H9 (cell line): ENCODE data around the gene OR10A3. TPM values are rescaled to one million over a fixed set of nuclear protein-coding genes. Genes with fewer than 3 reads are reported as not detected.

Experiments used
- DNase-seq: peaks from one replicate; pipeline ENCODE4 v3.0.0-alpha.2; 2017
- H2AFZ ChIP-seq: one replicate; pipeline ENCODE4 v1.6.1; 2013; ENCODE audit warnings: mild to moderate bottlenecking, low read length, control low read depth, moderate library complexity
- H2AK5ac ChIP-seq: 2 replicates; pipeline ENCODE4 v1.6.1; 2013; ENCODE audit warnings: low read length, control low read depth, mixed read lengths; ENCODE audit not compliant: insufficient read length
- H2BK120ac ChIP-seq: one replicate; pipeline ENCODE4 v1.6.1; 2013; ENCODE audit warnings: low read depth, mild to moderate bottlenecking, low read length, control low read depth, inconsistent platforms; ENCODE audit not compliant: poor library complexity, severe bottlenecking
- H2BK12ac ChIP-seq: 2 replicates; pipeline ENCODE4 v1.6.1; 2013; ENCODE audit warnings: low read length, control low read depth, mixed read lengths, low read depth; ENCODE audit not compliant: insufficient read length
- H2BK15ac ChIP-seq: 2 replicates; pipeline ENCODE4 v1.6.1; 2013; ENCODE audit warnings: low read depth, low read length, control low read depth
- H2BK20ac ChIP-seq: one replicate; pipeline ENCODE4 v1.6.1; 2013; ENCODE audit warnings: low read depth, mild to moderate bottlenecking, low read length, control low read depth, inconsistent platforms; ENCODE audit not compliant: poor library complexity, severe bottlenecking
- H2BK5ac ChIP-seq: 2 replicates; pipeline ENCODE4 v1.6.1; 2013; ENCODE audit warnings: low read length, control low read depth, mixed read lengths; ENCODE audit not compliant: insufficient read length
- H3K14ac ChIP-seq: 2 replicates; pipeline ENCODE4 v1.6.1; 2013; ENCODE audit warnings: low read length, control low read depth; ENCODE audit not compliant: insufficient read depth
- H3K18ac ChIP-seq: 2 replicates; pipeline ENCODE4 v1.6.1; 2013; ENCODE audit warnings: low read depth, mild to moderate bottlenecking, mixed read lengths, low read length, control low read depth; ENCODE audit not compliant: insufficient read length
- H3K23ac ChIP-seq: 2 replicates; pipeline ENCODE4 v1.6.1; 2013; ENCODE audit warnings: low read length, control low read depth, mixed read lengths, low read depth; ENCODE audit not compliant: insufficient read length
- H3K23me2 ChIP-seq: 2 replicates; pipeline ENCODE4 v1.6.1; 2013; ENCODE audit warnings: low read depth, mild to moderate bottlenecking, mixed read lengths, low read length, control low read depth; ENCODE audit not compliant: insufficient read length, poor library complexity, severe bottlenecking
- H3K27ac ChIP-seq: 2 replicates; pipeline ENCODE4 v1.5.1; 2013; ENCODE audit warnings: low read length, control low read depth, mixed read lengths, low read depth; ENCODE audit not compliant: insufficient read length
- H3K27me3 ChIP-seq: 2 replicates; pipeline ENCODE4 v1.6.1; 2013; ENCODE audit warnings: low read length, control low read depth, inconsistent platforms; ENCODE audit not compliant: insufficient read depth
- H3K4ac ChIP-seq: 2 replicates; pipeline ENCODE4 v1.6.1; 2013; ENCODE audit warnings: low read depth, mild to moderate bottlenecking, control low read depth, inconsistent platforms, low read length, moderate library complexity
- H3K4me1 ChIP-seq: 2 replicates; pipeline ENCODE4 v1.6.1; 2013; ENCODE audit warnings: low read length, control low read depth, inconsistent platforms; ENCODE audit not compliant: insufficient read depth
- H3K4me2 ChIP-seq: 2 replicates; pipeline ENCODE4 v1.6.1; 2013; ENCODE audit warnings: low read length, control low read depth, mixed read lengths; ENCODE audit not compliant: insufficient read length, insufficient read depth
- H3K56ac ChIP-seq: 2 replicates; pipeline ENCODE4 v1.6.1; 2013; ENCODE audit warnings: low read depth, mild to moderate bottlenecking, mixed read lengths, low read length, control low read depth; ENCODE audit not compliant: insufficient read length
- H3K79me1 ChIP-seq: 2 replicates; pipeline ENCODE4 v1.6.1; 2013; ENCODE audit warnings: low read depth, mild to moderate bottlenecking, moderate library complexity, low read length, control low read depth, inconsistent platforms; ENCODE audit not compliant: insufficient read depth, poor library complexity, severe bottlenecking
- H3K79me2 ChIP-seq: 2 replicates; pipeline ENCODE4 v1.6.1; 2013; ENCODE audit warnings: low read length, control low read depth, inconsistent platforms; ENCODE audit not compliant: insufficient read depth
- H3K9ac ChIP-seq: 2 replicates; pipeline ENCODE4 v1.6.1; 2013; ENCODE audit warnings: low read length, control low read depth, mixed read lengths; ENCODE audit not compliant: insufficient read length; ENCODE audit errors: extremely low read depth
- H3K9me3 ChIP-seq: one replicate; pipeline ENCODE4 v1.6.1; 2013; ENCODE audit warnings: low read depth, low read length, inconsistent platforms; ENCODE audit not compliant: control insufficient read depth
- H3T11ph ChIP-seq: one replicate; pipeline ENCODE4 v1.6.1; 2013; ENCODE audit warnings: mild to moderate bottlenecking, low read length, control low read depth, inconsistent platforms
- H4K20me1 ChIP-seq: one replicate; pipeline ENCODE4 v1.6.1; 2013; ENCODE audit not compliant: control insufficient read depth, insufficient read length, insufficient read depth
- H4K5ac ChIP-seq: 2 replicates; pipeline ENCODE4 v1.6.1; 2013; ENCODE audit warnings: low read depth, mild to moderate bottlenecking, mixed read lengths, low read length, control low read depth; ENCODE audit not compliant: insufficient read length
- H4K8ac ChIP-seq: replicated peaks from 2 replicates; pipeline ENCODE4 v1.6.1; 2013; ENCODE audit warnings: low read length, control low read depth, mixed read lengths, low read depth; ENCODE audit not compliant: insufficient read length
- H4K91ac ChIP-seq: 2 replicates; pipeline ENCODE4 v1.6.1; 2013; ENCODE audit warnings: low read depth, mild to moderate bottlenecking, moderate library complexity, mixed read lengths, low read length, control low read depth; ENCODE audit not compliant: insufficient read length
- H3K27ac Mint-ChIP-seq, 3 experiments: 2 replicates in 2 of 3; 3 replicates in 1 of 3; pipeline ENCODE4 v1.8.0; 2020 to 2021; ENCODE audit warnings: mixed read lengths in 3 of 3, mild to moderate bottlenecking in 1 of 3, moderate library complexity in 1 of 3
- H3K27me3 Mint-ChIP-seq: 2 replicates; pipeline ENCODE4 v1.8.0; 2021; ENCODE audit warnings: low read depth, mild to moderate bottlenecking, moderate library complexity, mixed read lengths
- H3K36me3 Mint-ChIP-seq, 3 experiments: 2 replicates in 2 of 3; 3 replicates in 1 of 3; pipeline ENCODE4 v1.8.0; 2020 to 2021; ENCODE audit warnings: low read depth in 3 of 3, mixed read lengths in 3 of 3; ENCODE audit not compliant: insufficient read depth in 1 of 3
- H3K4me1 Mint-ChIP-seq, 2 experiments: 2 replicates each; pipeline ENCODE4 v1.8.0; 2020; ENCODE audit warnings: mixed read lengths in 2 of 2
- H3K4me3 Mint-ChIP-seq, 2 experiments: 2 replicates in 1 of 2; 3 replicates in 1 of 2; pipeline ENCODE4 v1.8.0; 2020 to 2021; ENCODE audit warnings: mild to moderate bottlenecking in 2 of 2, mixed read lengths in 2 of 2, moderate library complexity in 1 of 2
- H3K9me3 Mint-ChIP-seq, 2 experiments: 2 replicates in 1 of 2; 3 replicates in 1 of 2; pipeline ENCODE4 v1.8.0; 2020; ENCODE audit warnings: mild to moderate bottlenecking in 2 of 2, mixed read lengths in 2 of 2, moderate library complexity in 1 of 2
- WGBS: extraction: QIAGEN DNeasy Blood & Tissue Kit; methylation state at CpG from one replicate; pipeline ENCODE4 v1.1.7; 2013; ENCODE audit warnings: missing lambda C conversion rate, low lambda C conversion rate, mixed read lengths; ENCODE audit not compliant: insufficient read length; ENCODE audit errors: extremely low coverage; 5-methylcytosine and 5-hydroxymethylcytosine counted together
- total RNA-seq: library from RNA; stranded (reverse); gene quantifications from 2 replicates; pipeline ENCODE4 v1.2.1, GENCODE V29; 2021
- TF ChIP-seq, protein P1 (sequence below): fragments of 200-600 bp; sonication (generic); conservative IDR thresholded peaks from 3 replicates; pipeline ENCODE4 v1.8.0; 2021; ENCODE audit warnings: antibody characterized with exemption, mild to moderate bottlenecking

The OR10A3 gene
- total RNA-seq, 1 experiment from 2014 or later, result not detected

DNA sequence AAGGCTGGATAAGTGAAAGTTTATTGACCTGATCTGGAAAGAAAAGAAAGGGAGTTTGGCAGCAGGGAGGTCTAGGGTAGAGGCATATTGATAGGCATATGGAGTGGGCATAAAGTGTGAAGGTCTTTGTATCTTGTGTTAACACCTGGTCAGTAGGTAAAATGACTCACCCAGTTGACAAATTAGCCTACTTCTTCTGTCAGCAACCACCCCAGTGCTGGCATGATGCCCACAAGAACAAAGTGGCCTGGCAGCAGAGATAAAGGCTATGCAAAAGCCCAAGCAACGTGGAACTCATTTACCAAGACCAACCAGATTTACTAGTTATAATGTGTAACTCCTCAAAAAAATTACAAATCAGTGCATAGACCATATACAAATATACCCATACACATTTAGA lies 4.9 kb downstream of the OR10A3 start:
- Histone ChIP-seq H4K91ac (no peak overlapping the region), H3K27me3 (no peaks in the 10 kb centered on the region), H3K9ac (no peak overlapping the region), H2BK15ac (no peak overlapping the region), H3T11ph (no peak overlapping the region), H3K23ac (no peak overlapping the region), H2BK20ac (no peak overlapping the region), H2BK12ac (no peak overlapping the region), H3K14ac (no peak overlapping the region), H4K5ac (no peak overlapping the region), H3K9me3 (no peaks in the 10 kb centered on the region), H2BK5ac (no peak overlapping the region), H3K4ac (no peak overlapping the region), H3K56ac (no peak overlapping the region), H3K79me2 (no peaks in the 10 kb centered on the region), H3K4me1 (no peaks in the 10 kb centered on the region), H3K23me2 (no peaks in the 10 kb centered on the region), H3K27ac (no peak overlapping the region), H2AFZ (no peak overlapping the region), H4K8ac (no peak overlapping the region), H3K4me2 (no peak overlapping the region), H2AK5ac (no peak overlapping the region), H3K18ac (no peak overlapping the region), H2BK120ac (no peak overlapping the region), H3K79me1 (no peaks in the 10 kb centered on the region), H4K20me1 (no peaks in the 10 kb centered on the region)
- Mint-ChIP-seq H3K9me3 (peaks cover 0 to 3% of the 10 kb centered on the region in 2 experiments; a peak in 2 of 5 replicates), H3K36me3 (no peaks in the 10 kb centered on the region), H3K27me3 (peaks cover 6% of the 10 kb centered on the region; the same call in 1 of the 2 replicates), H3K4me3 (no peak overlapping the region), H3K4me1 (no peaks in the 10 kb centered on the region), H3K27ac (no peak overlapping the region; a peak in 1 of 7 replicates)
- no peak for DNase-seq
- TF ChIP-seq, protein P1, sequence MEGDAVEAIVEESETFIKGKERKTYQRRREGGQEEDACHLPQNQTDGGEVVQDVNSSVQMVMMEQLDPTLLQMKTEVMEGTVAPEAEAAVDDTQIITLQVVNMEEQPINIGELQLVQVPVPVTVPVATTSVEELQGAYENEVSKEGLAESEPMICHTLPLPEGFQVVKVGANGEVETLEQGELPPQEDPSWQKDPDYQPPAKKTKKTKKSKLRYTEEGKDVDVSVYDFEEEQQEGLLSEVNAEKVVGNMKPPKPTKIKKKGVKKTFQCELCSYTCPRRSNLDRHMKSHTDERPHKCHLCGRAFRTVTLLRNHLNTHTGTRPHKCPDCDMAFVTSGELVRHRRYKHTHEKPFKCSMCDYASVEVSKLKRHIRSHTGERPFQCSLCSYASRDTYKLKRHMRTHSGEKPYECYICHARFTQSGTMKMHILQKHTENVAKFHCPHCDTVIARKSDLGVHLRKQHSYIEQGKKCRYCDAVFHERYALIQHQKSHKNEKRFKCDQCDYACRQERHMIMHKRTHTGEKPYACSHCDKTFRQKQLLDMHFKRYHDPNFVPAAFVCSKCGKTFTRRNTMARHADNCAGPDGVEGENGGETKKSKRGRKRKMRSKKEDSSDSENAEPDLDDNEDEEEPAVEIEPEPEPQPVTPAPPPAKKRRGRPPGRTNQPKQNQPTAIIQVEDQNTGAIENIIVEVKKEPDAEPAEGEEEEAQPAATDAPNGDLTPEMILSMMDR, result no peak
- WGBS, result no CpG with 5 or more reads among the region's 1 CpG
